Loucy (cell line): Measurements from ENCODE around the gene BABAM2.

Source experiments
- H2AFZ ChIP-seq: fragments of 200-600 bp; sonication (generic); 2 replicates; pipeline ENCODE4 v1.6.0; 2016; ENCODE audit warnings: antibody characterized with exemption, mild to moderate bottlenecking, low read length, moderate library complexity
- H3F3A ChIP-seq: fragments of 200-600 bp; 2 replicates; pipeline ENCODE4 v1.6.0; 2016; ENCODE audit warnings: antibody characterized with exemption, low read depth, mild to moderate bottlenecking
- H3K27me3 ChIP-seq: fragments of 200-600 bp; sonication (generic); 2 replicates; pipeline ENCODE4 v1.6.1; 2014; ENCODE audit warnings: low read length, mild to moderate bottlenecking; ENCODE audit not compliant: insufficient read depth, poor library complexity, severe bottlenecking
- H3K36me3 ChIP-seq: fragments of 200-600 bp; sonication (generic); 2 replicates; pipeline ENCODE4 v1.6.1; 2016; ENCODE audit warnings: low read length; ENCODE audit not compliant: insufficient read depth
- H3K4me1 ChIP-seq: fragments of 200-600 bp; sonication (generic); 2 replicates; pipeline ENCODE4 v1.5.1; 2014; ENCODE audit warnings: low read length, mild to moderate bottlenecking; ENCODE audit not compliant: insufficient read depth, poor library complexity, severe bottlenecking
- H3K4me2 ChIP-seq: fragments of 200-600 bp; sonication (generic); 2 replicates; pipeline ENCODE4 v1.6.0; 2014; ENCODE audit warnings: antibody characterized with exemption, low read length, low read depth, mild to moderate bottlenecking; ENCODE audit not compliant: poor library complexity, severe bottlenecking
- H3K4me3 ChIP-seq: fragments of 200-600 bp; sonication (generic); 2 replicates; pipeline ENCODE4 v1.5.1; 2014; ENCODE audit warnings: low read length, mild to moderate bottlenecking, mixed read lengths; ENCODE audit not compliant: poor library complexity, severe bottlenecking
- H3K79me2 ChIP-seq: fragments of 200-600 bp; sonication (generic); 2 replicates; pipeline ENCODE4 v1.6.1; 2014; ENCODE audit warnings: low read length; ENCODE audit not compliant: insufficient read depth
- H3K9ac ChIP-seq: fragments of 200-600 bp; sonication (generic); 2 replicates; pipeline ENCODE4 v1.6.0; 2014; ENCODE audit warnings: mild to moderate bottlenecking, low read depth, low read length, moderate library complexity; ENCODE audit not compliant: poor library complexity, severe bottlenecking
- H3K9me2 ChIP-seq: fragments of 200-600 bp; sonication (generic); replicated peaks from 2 replicates; pipeline ENCODE4 v1.6.1; 2016; ENCODE audit warnings: low read depth, low read length, mixed read lengths
- H3K9me3 ChIP-seq: fragments of 200-600 bp; sonication (generic); 2 replicates; pipeline ENCODE4 v1.6.1; 2014; ENCODE audit warnings: mild to moderate bottlenecking, antibody characterized with exemption, low read length, low read depth; ENCODE audit not compliant: insufficient read depth
- H4K20me1 ChIP-seq: fragments of 200-600 bp; sonication (generic); 2 replicates; pipeline ENCODE4 v1.6.0; 2014; ENCODE audit warnings: antibody characterized with exemption, low read length, mild to moderate bottlenecking; ENCODE audit not compliant: insufficient read depth, poor library complexity, severe bottlenecking
- CTCF ChIP-seq: fragments of 200-600 bp; sonication (generic); conservative IDR thresholded peaks from 2 replicates; pipeline ENCODE4 v1.5.1; 2014; ENCODE audit warnings: mild to moderate bottlenecking, antibody characterized with exemption, low read length
- EZH2phosphoT487 ChIP-seq: fragments of 200-600 bp; IDR thresholded peaks from 2 replicates; pipeline ENCODE4 v1.6.1; 2018; ENCODE audit warnings: antibody characterized with exemption, mild to moderate bottlenecking, moderate library complexity, borderline replicate concordance

Gene BABAM2

GRCh38 chr2:28117104-28117596, 226.6 kb downstream of the BABAM2 start:
- TF ChIP-seq EZH2phosphoT487 (no peak), CTCF (no peak)

GRCh38 chr2:28119631-28120030, 229.1 kb downstream of the BABAM2 start:
- Histone ChIP-seq H3K4me2 (no peak overlapping the region), H3K9me2 (no peaks in the 10 kb centered on the region), H3K9me3 (no peaks in the 10 kb centered on the region), H3K27me3 (no peaks in the 10 kb centered on the region), H3K9ac (no peak overlapping the region), H3F3A (no peaks in the 10 kb centered on the region), H3K36me3 (no peaks in the 10 kb centered on the region), H3K4me3 (no peak overlapping the region), H3K4me1 (peaks cover 19% of the 10 kb centered on the region), H4K20me1 (no peaks in the 10 kb centered on the region), H2AFZ (no peak overlapping the region), H3K79me2 (no peaks in the 10 kb centered on the region)
- TF ChIP-seq CTCF: no peak
- no peak for TF ChIP-seq EZH2phosphoT487

More at GRCh38 chr2:28117104-28117596, 226.6 kb downstream of the BABAM2 start:
- Histone ChIP-seq H3F3A (no peaks in the 10 kb centered on the region), H3K9me2 (no peaks in the 10 kb centered on the region), H3K79me2 (no peaks in the 10 kb centered on the region), H3K36me3 (no peaks in the 10 kb centered on the region), H2AFZ (no peak overlapping the region), H3K4me3 (no peak overlapping the region), H3K9ac (no peak overlapping the region), H3K4me2 (peak overlapping the region; percentile 12), H3K27me3 (no peaks in the 10 kb centered on the region), H3K9me3 (no peaks in the 10 kb centered on the region), H4K20me1 (no peaks in the 10 kb centered on the region), H3K4me1 (peaks cover 19% of the 10 kb centered on the region)

GRCh38 chr2:28128281-28128950, 237.9 kb downstream of the BABAM2 start:
- H4K20me1 ChIP-seq: no peaks in the 10 kb centered on the region
- H3K4me1 ChIP-seq: no peaks in the 10 kb centered on the region
- no peak overlapping the region for H3K4me2 ChIP-seq
- H3K36me3 ChIP-seq: no peaks in the 10 kb centered on the region
- no peak overlapping the region for H3K4me3 ChIP-seq
- H3K79me2 ChIP-seq: no peaks in the 10 kb centered on the region
- no peaks in the 10 kb centered on the region for H3K27me3 ChIP-seq
- no peaks in the 10 kb centered on the region for H3K9me2 ChIP-seq
- H3K9me3 ChIP-seq: peaks cover 6% of the 10 kb centered on the region; the same call in 1 of the 2 replicates
- no peaks in the 10 kb centered on the region for H3F3A ChIP-seq
- no peak overlapping the region for H3K9ac ChIP-seq
- no peak for TF ChIP-seq CTCF
- no peak for TF ChIP-seq EZH2phosphoT487
- H2AFZ ChIP-seq: no peak overlapping the region
